ENCODE data around the gene SFTA2.

SFTA2 gene

DNA sequence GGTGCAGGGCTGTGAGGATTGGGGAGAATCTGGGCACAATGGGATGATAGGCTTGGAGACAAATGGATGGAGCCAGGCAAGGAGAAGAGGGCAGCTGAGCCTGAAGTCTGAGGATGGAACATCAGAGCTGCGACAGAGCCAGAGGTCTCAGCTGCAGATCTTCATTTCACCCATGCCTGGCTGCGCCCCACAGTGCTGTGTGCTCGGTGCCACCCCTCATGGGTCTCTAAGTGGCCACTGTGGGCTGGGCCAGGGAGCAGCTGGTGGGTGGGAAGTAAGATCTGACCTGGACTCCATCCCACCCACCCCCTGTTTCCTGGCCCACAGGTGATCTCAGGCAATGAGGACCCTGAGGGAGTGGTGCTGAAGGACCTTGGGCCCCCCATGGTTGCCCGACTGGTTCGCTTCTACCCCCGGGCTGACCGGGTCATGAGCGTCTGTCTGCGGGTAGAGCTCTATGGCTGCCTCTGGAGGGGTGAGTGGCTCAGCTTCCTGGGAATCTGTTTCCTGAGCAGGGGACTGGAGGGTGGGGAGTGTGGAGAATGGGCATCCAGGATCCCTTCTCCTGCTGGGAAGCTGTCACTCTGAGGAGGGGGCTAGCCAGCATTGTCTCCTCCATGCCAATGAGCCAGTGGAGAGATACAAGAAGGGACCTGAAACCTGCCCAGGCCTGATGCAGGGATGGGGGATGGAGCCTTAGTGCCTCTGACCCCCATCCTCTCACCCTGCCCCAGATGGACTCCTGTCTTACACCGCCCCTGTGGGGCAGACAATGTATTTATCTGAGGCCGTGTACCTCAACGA is 41.1 kb downstream of the SFTA2 start:
- no peak for DNase-seq (ENCODE audit: low read depth, low spot score)

DNA sequence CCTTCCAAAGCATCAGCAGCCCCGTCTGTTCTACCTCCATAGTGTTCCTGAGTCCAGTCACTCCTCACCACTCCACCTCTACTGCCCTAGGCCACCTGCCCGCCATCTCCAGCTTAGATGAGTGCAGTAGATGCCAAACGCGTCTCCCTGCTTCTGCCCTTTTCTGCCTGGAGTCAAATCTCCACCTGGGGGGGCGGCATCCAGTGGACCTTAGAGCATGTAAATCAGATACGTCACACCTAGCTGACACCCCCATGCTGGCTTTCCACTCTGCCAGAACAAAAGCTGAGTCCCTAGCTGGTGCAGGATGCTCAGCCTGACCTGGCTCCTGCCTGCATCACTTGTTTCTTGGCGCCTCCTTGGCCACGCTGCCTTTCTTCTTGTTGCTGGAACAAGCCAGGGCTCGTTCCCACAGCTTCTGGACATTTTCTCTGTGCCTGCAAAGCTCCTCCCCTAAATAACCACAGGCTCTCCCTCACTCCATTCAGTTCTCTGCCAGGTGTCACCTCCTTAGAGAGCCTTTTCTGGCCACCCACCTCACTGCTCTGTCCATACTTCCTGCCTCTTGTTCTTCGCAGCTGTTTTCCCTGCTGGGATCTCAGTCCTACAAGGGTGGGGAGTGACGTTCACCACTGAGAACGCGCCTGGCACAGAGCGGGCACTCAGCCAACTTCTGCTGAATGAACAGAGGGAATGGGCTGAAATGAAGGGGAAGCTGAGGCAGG is 41.9 kb downstream of the SFTA2 start:
- no peak for DNase-seq (ENCODE audit: low read depth, low spot score)

DNA sequence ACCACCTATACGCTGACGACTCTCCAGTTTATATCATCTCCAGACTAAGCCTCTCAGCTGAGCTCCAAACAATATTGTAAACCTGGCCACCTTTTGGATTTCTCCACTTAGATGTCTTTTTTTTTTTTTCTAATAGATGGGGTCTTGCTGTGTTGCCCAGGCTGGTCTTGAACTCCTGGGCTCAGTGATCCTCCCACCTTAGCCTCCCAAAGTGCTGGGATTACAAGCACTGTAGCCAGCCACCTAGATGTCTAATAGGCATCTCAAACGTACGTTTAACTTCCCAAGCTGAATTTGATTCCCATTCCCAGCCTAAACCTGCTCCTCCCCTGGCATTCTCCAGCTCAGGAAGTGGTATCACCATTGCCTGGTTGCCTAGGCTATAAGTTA is 42.5 kb downstream of the SFTA2 start:
- no peak for DNase-seq (ENCODE audit: low read depth, low spot score)

DNA sequence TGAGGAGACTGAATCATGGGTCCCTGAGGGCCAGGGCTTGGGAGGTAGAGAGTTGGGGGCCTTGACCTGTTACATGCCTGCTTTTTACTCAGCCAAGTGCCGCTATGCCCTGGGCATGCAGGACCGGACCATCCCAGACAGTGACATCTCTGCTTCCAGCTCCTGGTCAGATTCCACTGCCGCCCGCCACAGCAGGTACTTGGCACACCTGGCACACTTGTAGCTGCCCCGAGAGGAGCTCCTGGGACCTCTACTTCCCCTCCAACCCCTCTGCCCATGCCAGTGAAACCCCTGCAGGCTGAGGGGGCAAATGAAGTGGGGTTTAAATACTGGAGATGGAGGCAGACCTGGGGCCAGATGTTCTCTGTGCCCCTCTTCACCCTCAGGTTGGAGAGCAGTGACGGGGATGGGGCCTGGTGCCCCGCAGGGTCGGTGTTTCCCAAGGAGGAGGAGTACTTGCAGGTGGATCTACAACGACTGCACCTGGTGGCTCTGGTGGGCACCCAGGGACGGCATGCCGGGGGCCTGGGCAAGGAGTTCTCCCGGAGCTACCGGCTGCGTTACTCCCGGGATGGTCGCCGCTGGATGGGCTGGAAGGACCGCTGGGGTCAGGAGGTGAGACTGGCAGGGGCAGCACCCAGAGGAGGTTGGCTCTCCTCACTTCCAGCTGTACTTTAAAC is 43.0 kb downstream of the SFTA2 start:
- no peak for DNase-seq (ENCODE audit: low read depth, low spot score)

DNA sequence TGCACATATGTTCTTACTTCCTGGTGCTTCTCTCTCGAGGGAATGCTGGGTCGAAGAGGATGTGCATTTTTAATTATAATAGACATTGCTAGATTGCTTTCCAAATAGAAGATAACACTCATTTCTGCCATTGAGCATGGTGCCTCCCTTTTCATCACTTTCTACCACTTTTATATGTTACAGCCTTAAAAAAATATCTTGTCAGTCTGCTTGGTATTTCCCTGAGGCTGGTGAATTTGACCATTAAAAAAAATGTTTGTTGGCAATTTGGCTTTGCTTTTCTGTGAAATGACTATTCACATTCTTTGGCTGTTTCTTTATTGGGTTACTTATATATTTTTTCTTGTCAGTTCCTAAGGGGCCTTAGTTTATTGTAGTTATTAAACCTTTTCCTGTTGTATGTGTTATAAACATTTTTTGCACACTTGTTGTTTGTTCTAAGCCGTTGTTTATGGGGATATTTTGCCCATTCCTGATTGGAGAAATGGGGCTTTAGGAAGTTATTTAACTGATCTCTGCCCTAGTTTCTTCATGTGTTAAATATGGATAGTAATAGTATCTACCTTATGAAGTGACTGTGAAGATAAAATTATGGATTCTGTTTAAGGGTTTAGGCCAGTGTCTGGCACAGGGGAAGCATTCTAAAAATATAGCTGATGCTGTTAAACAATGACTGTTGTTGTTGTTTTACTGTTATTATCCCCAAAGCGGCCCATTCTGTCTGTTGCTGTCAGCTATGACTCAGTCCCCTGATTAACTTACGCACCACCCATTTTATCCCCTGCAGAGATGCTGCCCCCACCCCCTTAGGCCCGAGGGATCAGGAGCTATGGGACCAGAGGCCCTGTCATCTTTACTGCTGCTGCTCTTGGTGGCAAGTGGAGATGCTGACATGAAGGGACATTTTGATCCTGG is 43.8 kb downstream of the SFTA2 start:
- DNase-seq (ENCODE audit: low read depth, low spot score) = no peak

DNA sequence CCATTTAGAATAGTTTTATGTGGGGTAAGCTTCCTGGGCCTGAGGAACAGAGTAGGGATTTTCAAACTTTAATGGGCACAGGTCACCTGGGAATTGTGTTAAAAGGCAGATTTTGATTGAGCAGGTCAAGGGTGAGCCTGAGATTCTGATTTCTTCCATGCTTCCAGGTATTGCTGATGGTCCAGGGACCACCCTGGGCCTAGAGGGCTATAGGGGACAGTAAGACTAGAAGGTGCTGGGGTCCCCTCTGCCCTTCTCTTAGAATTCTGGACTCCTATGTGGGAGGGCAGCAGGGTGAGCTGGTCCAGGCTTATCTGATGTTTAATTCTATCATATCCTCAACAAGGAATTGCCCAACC is 45.1 kb downstream of the SFTA2 start:
- no peak for DNase-seq (ENCODE audit: low read depth, low spot score)

DNA sequence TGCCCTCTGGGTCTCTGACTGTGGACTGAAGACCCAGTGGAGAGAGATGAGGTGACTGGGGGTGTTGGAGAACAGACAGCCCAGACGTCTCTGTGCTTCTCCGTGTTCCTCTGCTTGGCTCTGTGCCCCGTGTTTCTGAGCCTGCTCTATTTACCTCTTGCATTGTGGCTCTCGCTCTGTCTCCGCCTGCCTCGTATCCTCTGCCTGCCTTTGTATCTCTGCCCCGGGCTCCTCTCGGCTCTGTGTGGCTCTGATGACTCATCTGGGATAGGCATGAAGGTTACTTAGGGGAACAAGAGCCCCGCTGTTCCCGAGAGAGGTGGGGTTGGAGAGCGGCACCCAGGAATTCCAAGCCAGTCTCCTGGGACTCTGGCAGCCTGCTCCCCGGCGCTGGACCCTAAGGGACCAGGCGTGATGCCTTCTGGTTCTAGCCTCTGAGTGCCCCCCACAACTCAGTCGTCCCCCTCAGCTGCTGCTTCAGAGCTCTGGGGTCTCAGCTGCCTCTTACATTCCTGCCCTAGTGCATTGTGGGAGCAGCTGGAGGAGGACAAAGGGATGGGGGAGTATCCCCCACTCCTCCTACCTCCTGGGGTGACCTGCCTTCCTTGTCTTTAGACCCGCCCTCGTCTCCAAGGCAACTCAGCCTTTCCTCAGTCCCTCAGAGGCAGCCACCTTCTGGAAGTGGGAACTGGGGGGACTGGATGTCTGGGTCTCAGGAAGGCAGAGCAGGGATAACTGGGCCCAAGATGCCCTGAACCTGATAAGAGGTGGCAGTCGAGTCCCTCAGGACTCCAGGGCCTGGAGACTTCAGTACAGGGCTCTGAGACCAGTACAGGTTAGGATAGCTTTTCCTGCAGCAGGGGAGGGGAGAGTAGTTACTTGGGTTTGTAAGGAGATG is 45.7 kb downstream of the SFTA2 start:
- no peak for DNase-seq (ENCODE audit: low read depth, low spot score)

DNA sequence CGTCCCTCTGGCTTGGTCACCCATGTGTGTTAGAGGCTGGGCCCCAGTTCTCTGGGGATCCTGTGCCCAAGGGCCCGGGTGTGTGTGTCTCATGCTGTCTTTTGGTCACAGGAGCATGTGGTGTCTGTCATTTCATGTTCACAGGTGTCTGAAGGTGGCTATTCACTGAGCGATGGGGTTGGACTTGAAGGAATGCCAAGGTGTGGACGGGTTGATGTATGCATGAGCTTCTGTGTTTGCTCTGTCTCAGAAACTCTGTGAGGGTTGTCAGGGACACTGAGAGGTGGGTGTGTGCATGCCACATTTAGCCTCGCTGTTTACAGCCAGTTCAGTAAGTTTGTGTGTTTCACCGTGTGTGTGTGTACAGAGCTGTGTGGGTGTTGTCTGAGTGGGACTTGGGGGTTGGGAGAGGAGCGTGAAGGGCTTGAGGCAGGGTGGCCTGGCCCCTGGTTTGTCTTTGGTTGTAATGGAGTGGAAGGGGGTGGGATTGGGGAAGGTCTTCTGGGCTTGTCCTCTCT is 46.4 kb downstream of the SFTA2 start:
- DNase-seq (ENCODE audit: low read depth, low spot score) = no peak

DNA sequence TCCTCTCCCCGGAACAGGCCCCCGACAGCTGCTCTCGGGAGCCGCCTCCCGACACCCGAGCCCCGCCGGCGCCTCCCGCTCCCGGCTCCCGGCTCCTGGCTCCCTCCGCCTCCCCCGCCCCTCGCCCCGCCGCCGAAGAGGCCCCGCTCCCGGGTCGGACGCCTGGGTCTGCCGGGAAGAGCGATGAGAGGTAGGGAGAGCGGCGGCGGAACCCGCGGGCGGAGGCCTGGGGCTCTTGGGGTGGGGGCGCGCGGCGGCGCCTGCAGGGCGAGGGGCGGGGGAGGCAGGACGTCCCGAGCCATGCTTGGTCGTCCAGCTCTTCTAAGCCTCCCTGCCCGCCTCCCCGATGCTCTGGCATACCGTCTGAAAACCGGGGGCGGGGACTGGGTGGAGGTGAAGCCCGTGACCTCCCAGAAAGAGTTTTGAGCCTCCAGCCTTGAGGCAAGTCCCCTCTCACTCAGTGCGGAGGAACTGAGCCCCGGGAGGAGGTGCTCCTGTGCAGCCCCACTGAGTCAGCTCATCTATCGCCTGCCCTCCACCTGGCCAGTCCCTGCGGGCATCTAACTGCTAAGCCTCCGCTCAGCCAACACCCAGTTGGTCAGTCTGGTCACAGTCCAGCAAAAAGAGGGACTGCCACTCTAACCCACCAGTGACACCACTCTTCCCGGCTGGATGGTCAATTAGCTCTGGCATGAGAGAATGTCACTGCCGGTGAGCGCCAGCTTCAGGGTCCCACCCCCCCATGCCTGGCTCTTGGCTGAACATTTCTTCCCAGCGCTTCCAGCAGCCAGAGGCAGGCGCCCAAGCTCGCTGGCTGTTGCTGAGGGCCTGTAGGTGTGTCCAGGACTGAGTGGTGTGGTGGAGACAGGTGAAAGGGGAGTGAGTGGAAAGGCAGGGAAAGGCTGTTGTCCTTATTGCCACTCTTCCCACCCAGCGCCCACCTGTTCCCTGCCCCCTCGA is 47.2 kb downstream of the SFTA2 start:
- no peak for DNase-seq (ENCODE audit: low read depth, low spot score)

DNA sequence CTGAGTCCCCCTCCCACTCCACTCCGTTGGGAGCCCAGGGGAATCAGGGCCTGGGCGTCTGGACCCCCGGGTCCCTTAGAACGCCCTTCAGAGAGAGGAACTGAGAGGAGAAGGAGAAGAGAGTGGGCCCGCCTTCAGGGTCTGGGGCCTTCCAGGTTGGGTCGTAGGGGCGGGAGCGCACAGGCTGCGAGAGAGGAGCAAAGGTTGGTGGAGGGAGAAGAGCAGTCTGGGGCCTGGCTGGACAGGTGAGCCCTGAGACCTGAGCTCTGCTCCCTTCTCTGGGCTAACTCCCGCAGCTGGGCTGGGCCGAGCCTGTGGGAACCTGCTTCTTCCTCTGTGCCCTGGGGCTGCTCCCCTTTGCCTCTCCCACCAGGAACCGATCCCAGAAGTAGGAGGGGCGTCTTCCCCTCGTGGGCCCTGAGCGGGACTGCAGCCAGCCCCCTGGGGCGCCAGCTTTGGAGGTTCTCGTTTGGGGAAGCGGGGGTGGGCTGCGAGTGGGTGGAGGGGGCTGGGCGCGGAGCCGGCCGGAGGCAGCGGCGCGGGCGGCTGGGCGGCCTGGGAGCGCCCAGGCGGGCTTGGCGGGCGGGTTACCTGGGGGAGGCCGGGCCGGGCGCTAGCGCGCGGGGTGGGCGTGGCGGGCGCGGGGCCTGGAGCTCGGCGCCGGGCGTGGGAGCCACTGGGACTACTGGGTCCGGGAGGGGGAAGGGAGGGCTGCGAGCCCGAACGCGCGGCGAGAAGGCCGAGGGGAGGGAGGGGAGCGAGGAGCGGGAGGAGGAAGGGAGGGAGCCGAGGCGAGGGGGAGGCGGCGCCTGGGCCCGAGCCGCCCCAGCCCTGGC is 48.1 kb downstream of the SFTA2 start, which contains the start of gene DDR1:
Gene DDR1 (plus strand): TSS at position 835 of the 836 bp plus-strand sequence. CDS start 4,211 bp downstream, outside the sequence.
- DNase-seq (ENCODE audit: low read depth, low spot score) = no peak

DNA sequence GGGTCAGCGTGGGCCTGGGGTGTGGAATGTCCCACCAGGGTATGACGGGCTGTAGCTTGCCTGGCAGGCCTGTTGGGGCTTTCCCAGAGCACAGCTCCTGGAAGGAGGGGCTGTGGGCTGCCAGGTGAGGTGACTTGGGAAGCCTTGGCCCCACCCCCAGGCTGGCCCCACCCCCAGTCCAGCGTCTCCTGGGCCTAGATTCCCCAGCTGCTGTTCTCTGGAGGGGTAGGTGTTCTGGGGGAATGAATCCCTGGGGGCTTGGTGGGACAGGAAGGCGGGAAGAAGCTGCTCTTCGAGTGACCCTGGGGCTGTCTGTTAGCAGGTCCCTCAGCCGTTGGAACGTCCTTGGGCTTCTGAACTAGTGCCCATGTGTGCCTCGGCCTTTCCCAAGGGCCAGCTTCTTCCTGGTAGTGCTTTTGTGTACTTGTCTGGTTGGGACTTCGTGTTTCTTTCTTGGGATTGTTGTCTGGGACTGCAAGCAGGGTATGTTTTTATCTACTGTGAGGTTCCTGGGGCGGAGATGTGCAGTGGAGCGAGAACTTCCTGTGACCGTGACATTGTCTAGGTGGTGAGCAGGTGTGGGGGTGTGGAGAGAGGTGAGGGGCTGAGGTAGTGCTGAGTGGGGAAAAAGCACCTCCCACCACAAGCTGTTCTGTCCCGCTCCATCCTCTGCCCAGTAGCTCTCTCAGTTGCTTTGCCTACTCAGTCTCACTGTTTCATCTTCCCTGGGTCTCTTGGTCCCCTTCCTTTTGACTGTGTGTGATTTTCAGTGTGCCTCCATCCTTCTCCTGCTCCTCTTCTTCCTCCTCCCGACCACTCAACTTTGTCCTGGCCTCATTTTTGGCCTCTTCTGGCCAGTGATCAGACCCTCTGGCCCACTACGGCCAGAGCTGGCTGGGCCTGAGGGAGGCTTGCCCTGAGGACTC is 48.9 kb downstream of the SFTA2 start:
- no peak for DNase-seq (ENCODE audit: low read depth, low spot score)

DNA sequence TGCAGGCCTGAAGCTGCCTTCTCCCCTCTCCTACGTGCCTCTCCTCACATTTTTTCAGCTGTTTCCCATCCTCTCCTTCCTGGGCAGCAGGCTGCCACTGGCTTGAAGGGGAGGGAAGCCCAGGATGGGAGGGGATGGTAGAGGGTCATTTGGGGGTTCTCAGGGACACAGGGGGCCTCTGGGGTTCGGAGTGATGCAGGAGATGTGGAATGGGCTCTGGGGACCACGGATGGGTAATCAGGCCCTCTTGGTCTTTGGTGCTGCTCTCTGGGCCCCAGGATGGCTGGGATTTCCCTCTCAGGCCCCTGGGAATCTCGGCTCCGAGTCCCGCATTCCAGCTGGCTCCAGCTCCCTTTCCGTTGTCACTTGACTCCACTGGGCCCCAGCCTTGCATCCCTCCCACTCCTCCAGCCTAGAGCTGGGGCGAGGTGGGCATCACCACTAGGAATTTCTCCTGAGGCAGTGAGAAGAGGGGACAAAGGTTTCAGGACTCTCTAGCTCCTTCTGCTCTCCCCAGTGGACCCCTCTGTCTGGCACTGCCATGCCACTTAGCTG is 49.7 kb downstream of the SFTA2 start:
- no peak for DNase-seq (ENCODE audit: low read depth, low spot score)

DNA sequence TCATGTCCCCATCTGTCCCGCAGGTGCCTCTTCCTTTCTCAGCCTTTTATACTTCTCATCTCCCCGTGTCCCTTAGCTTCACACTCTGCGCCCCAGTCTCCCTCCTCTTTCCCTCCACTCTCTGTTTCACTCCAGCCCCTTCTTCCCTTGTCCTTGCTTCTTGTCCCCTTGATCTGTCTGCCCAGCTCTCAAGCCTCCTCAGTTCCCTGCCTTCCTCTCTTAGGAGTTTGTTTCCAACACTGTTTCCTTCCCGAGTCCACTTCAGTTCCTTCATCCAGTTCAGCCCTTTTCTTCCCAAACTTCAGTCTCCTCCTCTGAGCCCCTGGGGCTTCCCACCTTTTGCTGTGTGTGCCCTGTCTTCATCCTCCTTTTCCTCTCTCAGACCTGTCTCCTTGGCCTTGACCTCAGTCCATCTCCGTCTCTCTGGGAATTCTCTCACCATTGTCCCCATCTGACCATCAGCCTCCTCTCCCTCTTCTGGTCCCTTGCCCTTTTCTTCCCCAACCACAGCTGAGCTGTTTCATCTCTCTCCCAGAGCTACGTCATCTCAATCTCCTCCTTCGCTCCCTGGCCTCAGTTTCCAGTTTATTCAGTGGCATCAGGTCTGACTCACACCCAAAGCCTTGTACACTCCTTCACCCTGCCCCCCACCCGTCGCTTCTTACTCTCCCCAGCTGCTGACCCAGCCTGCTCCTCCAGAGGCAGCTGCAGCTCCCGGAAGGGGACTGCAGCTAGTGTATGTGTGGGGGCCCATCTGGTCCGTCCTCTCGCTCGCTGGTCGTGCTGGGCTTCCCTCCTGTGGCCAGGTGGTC is 50.4 kb downstream of the SFTA2 start:
- no peak for DNase-seq (ENCODE audit: low read depth, low spot score)
